ENCODE results near the gene S100A11.
A peak's percentile ranks its signal among the peaks of the same experiment; 100 is the strongest.

Gene S100A11

DNA sequence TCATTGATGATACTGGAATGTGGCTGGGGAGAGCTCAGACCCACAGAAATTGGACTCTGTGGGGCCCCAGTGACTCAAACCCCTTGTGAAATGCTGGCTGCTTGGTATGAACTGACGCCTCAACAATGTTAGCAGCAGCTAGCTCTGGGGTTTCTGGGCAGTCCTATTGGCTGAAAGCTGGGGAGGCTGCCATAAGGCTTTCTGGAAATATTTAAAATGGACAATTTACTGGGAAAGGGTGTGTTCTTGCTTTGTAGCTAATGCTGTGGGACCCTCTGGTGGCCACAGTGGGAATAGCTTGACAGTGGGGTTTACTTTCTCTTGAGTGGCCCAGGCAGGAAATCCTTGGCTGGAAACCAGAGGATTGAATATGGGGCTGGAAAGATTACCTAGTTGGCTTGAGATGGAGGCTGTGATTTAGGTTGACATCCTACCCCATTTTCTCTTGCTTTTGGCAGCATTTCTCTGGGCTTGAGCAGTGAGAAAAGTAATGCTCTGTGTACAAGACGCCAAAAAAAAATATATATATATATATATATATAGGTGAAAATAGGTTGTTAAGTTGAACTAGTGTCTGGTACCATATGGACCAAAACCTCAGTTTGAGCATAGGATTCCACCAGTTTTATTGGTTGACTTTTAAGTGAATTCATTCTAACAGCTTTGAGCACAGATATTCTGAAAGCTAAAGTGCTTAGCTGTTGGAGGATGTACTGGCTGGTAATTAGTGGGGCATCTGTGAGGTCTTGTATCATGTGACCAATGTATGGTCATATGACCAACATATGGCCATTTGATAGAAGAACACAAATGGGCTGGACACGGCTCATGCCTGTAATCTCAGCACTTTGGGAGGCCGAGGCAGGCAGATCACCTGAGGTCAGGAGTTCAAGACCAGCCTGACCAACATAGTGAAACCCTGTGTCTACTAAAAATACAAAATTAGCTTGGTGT, 34.9 kb downstream of the S100A11 start:
- peak; percentile 79 for DNase-seq (ENCODE audit: low spot score)

- DNase-seq (ENCODE audit: low spot score) = no peak
These were observed 35.7 kb downstream of the S100A11 start for GRCh38 chr1:152000964-152001630.

DNA sequence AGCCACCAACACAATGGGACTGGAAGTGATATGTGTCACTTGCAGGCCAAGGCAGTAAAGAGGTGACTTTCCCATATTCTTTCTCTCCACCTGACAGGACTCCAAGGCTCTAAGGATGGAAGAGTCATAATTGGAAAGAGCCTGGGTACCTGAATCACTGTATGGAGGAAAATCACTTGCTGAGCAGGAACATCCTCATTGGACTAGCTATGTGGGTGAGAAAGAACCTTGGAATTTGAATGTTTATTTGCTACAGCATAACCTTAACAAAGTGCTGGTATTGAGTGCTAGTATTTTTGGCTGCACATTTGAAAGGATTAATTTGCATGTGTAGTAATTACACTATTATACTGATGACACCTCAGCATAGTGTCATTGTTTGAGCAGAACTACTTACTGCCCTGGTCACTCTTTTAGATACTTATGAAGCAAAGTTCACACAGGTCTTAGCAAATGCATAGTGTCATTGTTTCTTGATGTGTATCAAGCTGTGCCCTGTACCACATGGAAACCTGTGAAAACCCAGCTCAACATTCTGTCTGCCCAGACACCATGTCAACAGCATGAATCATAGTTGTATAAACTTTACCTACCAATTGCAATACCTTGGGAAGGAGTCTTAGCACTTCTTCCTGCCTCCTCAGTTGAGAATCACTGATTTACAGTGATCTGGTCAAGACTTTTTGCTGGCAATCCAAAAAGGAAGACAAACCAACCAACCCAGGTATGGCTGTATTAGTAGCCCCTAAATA, 38.0 kb downstream of the S100A11 start:
- no peak for DNase-seq (ENCODE audit: low spot score)

GRCh38 chr1:151997284-151997570, 39.6 kb downstream of the S100A11 start:
- no peak for DNase-seq (ENCODE audit: low spot score)

DNA sequence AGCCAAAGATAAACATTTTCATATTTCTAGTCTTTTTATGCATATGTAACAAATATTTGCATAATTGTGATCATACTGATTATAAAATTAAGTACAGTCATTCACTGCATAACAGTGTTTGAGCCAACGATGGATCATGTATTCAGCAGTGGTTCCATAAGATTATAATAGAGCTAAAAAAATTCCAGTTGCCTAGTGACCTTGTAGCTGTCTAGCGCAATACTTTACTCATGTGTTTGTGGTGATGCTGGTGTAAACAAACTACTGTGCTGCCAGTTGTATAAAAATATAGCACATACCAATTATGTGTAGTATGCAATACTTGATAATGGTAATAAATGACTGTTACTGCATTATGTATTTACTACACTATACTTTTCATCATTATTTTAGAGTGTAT, 41.0 kb downstream of the S100A11 start:
- DNase-seq (ENCODE audit: low spot score) = no peak

GRCh38 chr1:151994956-151995355, 41.8 kb downstream of the S100A11 start:
- peak; percentile 65 for DNase-seq (ENCODE audit: low spot score)

DNA sequence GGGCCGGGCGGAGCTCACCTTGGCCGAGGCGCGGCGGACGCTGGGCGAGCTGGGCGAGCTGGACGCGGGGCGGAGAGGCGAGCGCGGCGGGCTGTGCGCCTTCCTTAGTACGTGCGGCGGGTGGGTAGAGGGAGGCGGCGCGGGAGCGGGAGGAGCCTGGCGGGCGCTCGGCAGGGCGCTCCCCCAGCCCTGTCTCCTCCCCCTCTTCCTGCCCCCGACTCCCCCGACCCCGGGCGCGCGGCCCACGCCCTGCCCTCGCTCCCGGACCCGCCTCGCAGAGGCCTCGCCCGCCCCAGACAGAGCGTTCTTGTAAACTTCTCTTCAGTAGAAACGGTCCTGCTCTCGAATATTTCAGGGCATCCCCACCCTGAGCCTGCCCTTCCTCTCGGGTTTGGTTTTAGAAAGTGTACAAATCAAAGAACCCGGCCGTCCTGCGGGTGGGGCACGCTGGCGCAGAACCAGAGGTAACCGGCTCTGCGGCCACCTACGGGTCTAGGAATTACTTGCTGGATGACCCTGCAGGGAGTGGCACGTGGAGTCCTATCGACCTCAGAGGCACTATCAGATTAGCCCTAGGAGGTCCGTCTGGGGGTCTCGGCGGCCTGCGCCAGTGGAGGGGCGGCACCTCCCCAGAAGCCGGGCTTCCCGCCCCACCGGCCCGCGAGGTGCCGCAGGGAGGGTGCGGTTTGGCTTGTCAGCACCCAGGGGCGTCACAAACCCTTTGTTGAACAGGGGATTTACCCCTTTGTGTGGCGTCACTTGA, 42.9 kb downstream of the S100A11 start, which contains the start of gene S100A10:
Gene S100A10, minus strand, starts transcription at position 126 of the 763 bp plus-strand sequence. CDS start 7,629 bp downstream, outside the sequence.
- peak; percentile 80 for DNase-seq (ENCODE audit: low spot score)

DNA sequence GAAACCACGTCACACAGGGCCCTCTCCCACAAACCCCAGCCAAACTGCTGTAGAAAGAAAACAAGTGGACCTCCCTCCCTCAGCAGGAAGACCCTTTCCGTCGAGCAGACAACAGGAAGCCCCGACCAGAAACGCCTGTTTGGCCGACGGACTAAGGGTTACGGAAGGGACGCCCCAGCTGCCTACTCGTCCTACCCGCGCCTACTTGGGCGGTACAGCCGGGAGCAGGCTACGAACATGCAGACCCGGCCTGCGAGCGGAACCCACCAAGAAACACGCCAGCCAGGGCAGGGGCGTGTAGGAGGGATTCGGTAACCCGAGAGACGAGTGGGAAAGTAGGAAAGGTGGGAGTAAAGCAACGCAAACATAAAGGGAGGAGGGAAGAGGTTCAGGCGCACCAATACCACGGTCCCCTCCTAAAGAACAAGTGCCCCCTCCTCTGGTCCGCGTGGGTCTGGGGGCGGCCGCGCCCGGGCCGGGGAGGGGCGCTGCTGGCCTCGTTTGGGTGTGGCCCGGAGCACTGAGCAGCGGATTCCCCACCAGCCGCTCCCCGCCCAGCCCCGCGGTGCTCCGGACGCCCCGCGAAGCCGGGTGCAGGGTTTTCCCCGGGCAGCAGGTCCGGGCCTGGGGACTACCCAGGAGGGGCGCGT, 43.6 kb downstream of the S100A11 start:
- DNase-seq (ENCODE audit: low spot score) = no peak

- peak; percentile 75 for DNase-seq (ENCODE audit: low spot score)
These were observed 44.3 kb downstream of the S100A11 start for GRCh38 chr1:151992303-151993083.

GRCh38 chr1:151991663-151992302, 45.0 kb downstream of the S100A11 start:
- no peak for DNase-seq (ENCODE audit: low spot score)

GRCh38 chr1:151990856-151991198, 46.0 kb downstream of the S100A11 start:
- peak; percentile 26 for DNase-seq (ENCODE audit: low spot score)

DNA sequence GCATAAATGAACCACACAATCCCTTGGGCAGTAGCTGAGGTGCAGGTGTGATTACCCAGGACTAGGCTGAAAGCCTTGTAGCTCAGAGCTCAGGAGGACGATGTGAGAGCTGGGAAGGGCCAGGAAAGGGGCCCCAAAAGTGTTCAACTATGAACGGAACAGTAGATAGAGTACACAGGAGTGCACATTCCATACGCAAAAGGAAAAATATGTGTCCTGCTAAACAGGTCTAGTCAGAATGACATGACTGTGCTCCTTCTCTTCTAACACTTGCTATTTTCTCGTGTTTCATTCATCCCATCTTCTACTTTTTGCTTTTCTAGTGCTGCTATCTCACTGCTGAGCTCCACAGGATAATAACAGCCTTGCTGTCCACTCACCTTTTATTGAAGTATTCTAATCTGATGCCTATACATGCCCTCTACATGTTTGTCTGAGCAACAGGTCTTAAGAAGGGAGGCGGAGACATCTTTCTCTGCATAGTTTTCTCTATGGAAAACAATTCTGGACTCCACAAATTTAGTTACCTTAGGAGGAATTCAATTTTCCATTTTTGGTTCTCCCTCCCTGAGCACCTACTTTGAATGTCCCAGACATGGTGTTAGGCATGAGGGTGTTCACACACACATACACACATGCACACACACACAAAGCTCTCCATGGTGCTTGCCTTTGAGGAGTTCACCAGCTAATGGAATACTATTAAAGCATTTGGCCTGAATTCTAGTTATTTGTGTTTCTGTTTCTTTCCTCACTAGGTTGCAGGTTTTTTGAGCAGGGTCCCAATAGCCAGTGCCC, 46.5 kb downstream of the S100A11 start:
- no peak for DNase-seq (ENCODE audit: low spot score)

GRCh38 chr1:151989211-151989862, 47.5 kb downstream of the S100A11 start:
- DNase-seq (ENCODE audit: low spot score) = peak; percentile 78

- peak; percentile 51 for DNase-seq (ENCODE audit: low spot score)
These were observed 48.3 kb downstream of the S100A11 start for GRCh38 chr1:151988405-151988923.

DNA sequence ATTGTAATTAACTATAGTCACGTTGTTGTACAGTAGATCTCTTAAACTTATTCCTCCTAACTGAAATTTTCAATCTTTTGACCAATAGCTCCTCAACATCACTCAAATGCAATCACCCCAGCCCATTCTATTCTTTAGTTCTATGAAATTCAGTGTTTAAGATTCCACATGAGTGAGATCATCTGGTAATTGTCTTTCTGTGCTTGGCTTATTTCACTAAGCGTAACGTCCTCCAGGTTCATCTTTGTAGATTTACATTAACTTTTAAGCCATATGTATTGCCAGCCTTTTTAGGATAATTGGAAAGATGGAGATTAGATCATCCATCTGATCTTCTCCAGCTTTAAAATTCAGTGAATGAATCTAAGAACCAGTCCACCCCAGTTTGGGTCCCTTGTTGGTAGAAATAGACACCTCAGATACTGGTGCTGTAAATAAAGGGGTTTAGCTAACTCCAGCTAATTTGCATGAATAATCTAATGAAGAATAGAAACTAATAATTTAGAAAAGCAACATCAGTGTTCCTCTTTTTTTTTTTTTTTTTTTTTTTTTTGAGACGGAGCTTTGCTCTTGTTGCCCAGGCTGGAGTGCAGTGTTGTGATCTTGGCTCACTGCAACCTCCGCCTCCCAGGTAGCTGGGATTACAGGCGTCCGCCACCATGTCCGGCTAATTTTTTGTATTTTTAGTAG, 50.2 kb downstream of the S100A11 start:
- DNase-seq (ENCODE audit: low spot score) = no peak

DNA sequence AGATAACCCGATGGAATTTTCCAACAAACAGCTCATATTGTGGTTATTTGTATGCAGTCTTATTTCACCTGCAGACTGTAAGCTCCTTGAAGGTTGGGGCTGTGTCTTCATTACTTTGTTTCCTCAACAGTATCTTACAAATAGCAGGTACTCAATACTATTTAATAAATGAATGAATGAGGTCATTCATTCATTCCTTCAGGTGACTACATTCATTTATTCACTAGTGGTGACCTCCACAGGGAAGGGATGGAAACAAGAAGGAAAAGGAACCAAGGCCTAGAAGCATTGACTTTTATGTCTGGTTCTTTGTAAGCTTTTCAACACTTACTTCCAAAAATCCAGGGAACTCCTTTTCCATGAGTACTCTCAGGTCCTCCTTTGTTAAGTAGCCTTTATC, 51.0 kb downstream of the S100A11 start:
- DNase-seq (ENCODE audit: low spot score) = no peak

DNA sequence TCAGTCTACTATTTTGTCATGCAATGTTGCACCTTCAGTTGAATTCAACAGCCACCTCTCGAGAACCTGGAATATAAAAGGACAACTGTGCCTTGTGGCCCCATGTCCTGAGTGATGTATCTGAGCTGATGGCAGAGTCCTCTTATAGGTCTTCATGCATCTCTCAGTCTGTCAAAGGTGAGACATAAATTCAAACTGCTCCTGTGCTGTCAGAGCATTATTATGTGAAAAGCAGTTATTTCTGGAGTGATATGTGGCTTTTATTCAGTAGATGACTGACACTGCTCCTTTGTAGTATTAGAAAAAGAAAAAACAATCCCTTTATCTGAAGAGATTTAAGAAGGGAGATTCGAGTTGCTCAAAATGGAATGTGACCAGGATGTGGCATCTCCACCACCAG, 51.5 kb downstream of the S100A11 start:
- DNase-seq (ENCODE audit: low spot score) = no peak

All from AG08396 (cell line).